H1 (cell line): ENCODE results near the gene POGZ. TPM values are rescaled to one million over a fixed set of nuclear protein-coding genes. Genes with fewer than 3 reads are reported as not detected.

Experiments
- CTCF ChIA-PET: fragments of 300-600 bp; sonication (Branson Sonifier 250); formaldehyde crosslinking; loops from one replicate; lab custom pipeline; 2021; ENCODE audit not compliant: partially characterized antibody; lab: Charles Lee
- POLR2A ChIA-PET: fragments of 300-600 bp; sonication (Branson Sonifier 250); formaldehyde crosslinking; loops from one replicate; lab custom pipeline; 2021; ENCODE audit warnings: inconsistent platforms; ENCODE audit not compliant: partially characterized antibody; lab: Charles Lee
- DNase-seq, 2 experiments: peaks; one replicate each; pipeline versions ENCODE4 v3.0.0 to v3.0.0-alpha.2; 2010 to 2022; ENCODE audit warnings: low spot score in 2 of 2, low read depth in 1 of 2, mixed read lengths in 1 of 2
- FAIRE-seq: peaks from 2 replicates; lab custom pipeline; 2011; peaks lifted over from hg19 to GRCh38; lab: Jason Lieb, UNC
- H2AFZ ChIP-seq: 2 replicates; pipeline ENCODE4 v1.8.1; 2012; ENCODE audit warnings: low read length, inconsistent platforms
- H2AK5ac ChIP-seq: 2 replicates; pipeline ENCODE4 v1.6.1; 2013; ENCODE audit warnings: low read depth, low read length
- H2BK120ac ChIP-seq: replicated peaks from 2 replicates; pipeline ENCODE3; 2013; ENCODE audit warnings: low read depth, low read length, inconsistent platforms
- H2BK12ac ChIP-seq: 2 replicates; pipeline ENCODE4 v1.6.1; 2013; ENCODE audit warnings: low read depth, low read length
- H2BK15ac ChIP-seq: 2 replicates; pipeline ENCODE4 v1.6.1; 2013; ENCODE audit warnings: low read length
- H2BK20ac ChIP-seq: 2 replicates; pipeline ENCODE4 v1.6.1; 2013; ENCODE audit warnings: low read length
- H2BK5ac ChIP-seq: 2 replicates; pipeline ENCODE4 v1.6.1; 2013; ENCODE audit warnings: low read depth, low read length
- H3K14ac ChIP-seq: 2 replicates; pipeline ENCODE4 v1.6.1; 2013; ENCODE audit warnings: inconsistent platforms; ENCODE audit not compliant: insufficient read length
- H3K18ac ChIP-seq: 2 replicates; pipeline ENCODE4 v1.6.1; 2013; ENCODE audit warnings: low read length; ENCODE audit errors: extremely low read depth
- H3K23ac ChIP-seq: 2 replicates; pipeline ENCODE4 v1.6.1; 2013; ENCODE audit warnings: inconsistent platforms; ENCODE audit not compliant: insufficient read length
- H3K23me2 ChIP-seq: 2 replicates; pipeline ENCODE4 v1.6.1; 2013; ENCODE audit warnings: low read depth, low read length
- H3K27ac ChIP-seq: 2 replicates; pipeline ENCODE4 v1.6.1; 2011; ENCODE audit warnings: low read depth, low read length, inconsistent platforms
- H3K27me3 ChIP-seq, 4 experiments: replicated peaks in 1 of 4; 1 replicate in 1 of 4; 2 replicates in 3 of 4; pipeline versions ENCODE4 v1.6.1 to v1.8.1; 2011 to 2013; ENCODE audit warnings: low read length in 3 of 4, mild to moderate bottlenecking in 3 of 4, inconsistent platforms in 2 of 4, mixed read lengths in 2 of 4, moderate library complexity in 1 of 4; ENCODE audit not compliant: control insufficient read depth in 3 of 4, insufficient read depth in 3 of 4; ENCODE audit errors: extremely low read depth in 1 of 4
- H3K36me3 ChIP-seq, 4 experiments: 2 replicates each; pipeline versions ENCODE4 v1.6.1 to v1.8.1; 2011 to 2013; ENCODE audit warnings: mild to moderate bottlenecking in 4 of 4, low read length in 3 of 4, moderate library complexity in 2 of 4, control low read depth in 1 of 4, inconsistent platforms in 1 of 4; ENCODE audit not compliant: insufficient read depth in 4 of 4, control insufficient read depth in 2 of 4
- H3K4ac ChIP-seq: replicated peaks from 2 replicates; pipeline ENCODE3; 2013; ENCODE audit warnings: low read length, low read depth, mixed read lengths, inconsistent platforms; ENCODE audit not compliant: insufficient read length
- H3K4me1 ChIP-seq, 4 experiments: replicated peaks in 1 of 4; 1 replicate in 1 of 4; 2 replicates in 3 of 4; pipeline versions ENCODE4 v1.6.1 to v1.8.1; 2011 to 2013; ENCODE audit warnings: low read length in 3 of 4, inconsistent platforms in 2 of 4, mixed read lengths in 1 of 4; ENCODE audit not compliant: insufficient read depth in 4 of 4, control insufficient read depth in 3 of 4
- H3K4me2 ChIP-seq, 2 experiments: 2 replicates each; pipeline versions ENCODE4 v1.6.1 to v1.8.1; 2011 to 2013; ENCODE audit warnings: low read depth in 2 of 2, low read length in 2 of 2, control low read depth in 1 of 2, inconsistent platforms in 1 of 2, mild to moderate bottlenecking in 1 of 2; ENCODE audit not compliant: insufficient read depth in 1 of 2
- H3K4me3 ChIP-seq, 4 experiments: fragments of 200-600, 300-600 bp in 1 of 4; sonication (generic), shearing (Covaris generic), sonication (Bioruptor Twin) in 1 of 4; 2 replicates each; pipeline versions ENCODE4 v1.5.1 to v1.8.1; 2011 to 2016; ENCODE audit warnings: low read length in 4 of 4, low read depth in 3 of 4, control low read depth in 2 of 4, inconsistent platforms in 2 of 4, mild to moderate bottlenecking in 2 of 4, mixed read lengths in 1 of 4, moderate library complexity in 1 of 4; ENCODE audit not compliant: insufficient read depth in 2 of 4; ENCODE audit errors: extremely low read depth in 1 of 4
- H3K56ac ChIP-seq: replicated peaks from 2 replicates; pipeline ENCODE3; 2013; ENCODE audit warnings: low read depth, mild to moderate bottlenecking, mixed read lengths, low read length, inconsistent platforms; ENCODE audit not compliant: insufficient read length
- H3K79me1 ChIP-seq: 2 replicates; pipeline ENCODE4 v1.6.1; 2013; ENCODE audit warnings: low read depth, low read length, control low read depth
- H3K79me2 ChIP-seq, 2 experiments: 2 replicates each; pipeline versions ENCODE4 v1.6.1 to v1.8.1; 2012 to 2013; ENCODE audit warnings: low read length in 2 of 2, mild to moderate bottlenecking in 2 of 2, inconsistent platforms in 1 of 2; ENCODE audit not compliant: insufficient read depth in 2 of 2, control insufficient read depth in 1 of 2
- H3K9ac ChIP-seq, 4 experiments: replicated peaks in 1 of 4; 1 replicate in 1 of 4; 2 replicates in 3 of 4; pipeline versions ENCODE4 v1.6.1 to v1.8.1; 2011 to 2013; ENCODE audit warnings: low read depth in 3 of 4, low read length in 3 of 4, control low read depth in 2 of 4, mild to moderate bottlenecking in 2 of 4, moderate library complexity in 2 of 4, inconsistent platforms in 1 of 4; ENCODE audit errors: extremely low read depth in 1 of 4
- H3K9me3 ChIP-seq, 2 experiments: 2 replicates each; pipeline versions ENCODE4 v1.6.1 to v1.8.1; 2012 to 2013; ENCODE audit warnings: mild to moderate bottlenecking in 2 of 2, moderate library complexity in 2 of 2, control low read depth in 1 of 2, inconsistent platforms in 1 of 2, low read depth in 1 of 2, low read length in 1 of 2, mixed read lengths in 1 of 2; ENCODE audit not compliant: insufficient read depth in 2 of 2
- H4K20me1 ChIP-seq, 2 experiments: replicated peaks in 1 of 2; 2 replicates each; pipeline versions ENCODE3 to v1.8.1; 2011 to 2013; ENCODE audit warnings: inconsistent platforms in 2 of 2, low read length in 2 of 2, mild to moderate bottlenecking in 1 of 2; ENCODE audit not compliant: insufficient read depth in 2 of 2, control insufficient read depth in 1 of 2
- H4K5ac ChIP-seq: 2 replicates; pipeline ENCODE4 v1.6.1; 2013; ENCODE audit warnings: low read length, low read depth, mixed read lengths, inconsistent platforms; ENCODE audit not compliant: insufficient read length
- H4K8ac ChIP-seq: 2 replicates; pipeline ENCODE4 v1.8.0; 2013; ENCODE audit warnings: mild to moderate bottlenecking, moderate library complexity, low read length, inconsistent platforms; ENCODE audit not compliant: insufficient read depth; ENCODE audit errors: extremely low read depth
- H4K91ac ChIP-seq: replicated peaks from 2 replicates; pipeline ENCODE3; 2013; ENCODE audit warnings: low read length, mixed read lengths, inconsistent platforms; ENCODE audit not compliant: insufficient read length
- CREB1 ChIP-seq: IDR thresholded peaks from 2 replicates; pipeline ENCODE4 v1.6.1; 2012; ENCODE audit warnings: inconsistent platforms
- EP300 ChIP-seq, 2 experiments: IDR thresholded peaks; 1 replicate in 1 of 2; 2 replicates in 1 of 2; pipeline ENCODE4 v1.6.1; 2011 to 2012; ENCODE audit warnings: low read depth in 2 of 2, low read length in 2 of 2, mild to moderate bottlenecking in 2 of 2, borderline replicate concordance in 1 of 2, inconsistent platforms in 1 of 2, moderate library complexity in 1 of 2
- HDAC6 ChIP-seq: IDR thresholded peaks from one replicate; pipeline ENCODE4 v1.7.1; 2012; ENCODE audit warnings: low read depth, mild to moderate bottlenecking, inconsistent platforms, low read length, moderate library complexity
- MAX ChIP-seq: IDR thresholded peaks from 2 replicates; pipeline ENCODE4 v1.6.1; 2012; ENCODE audit warnings: inconsistent platforms
- RXRA ChIP-seq: IDR thresholded peaks from 2 replicates; pipeline ENCODE4 v1.6.1; 2011; ENCODE audit warnings: low read depth, mild to moderate bottlenecking, low read length, moderate library complexity; ENCODE audit not compliant: insufficient read depth
- SAP30 ChIP-seq: fragments of 300-600 bp; sonication (generic); IDR thresholded peaks from 2 replicates; pipeline ENCODE4 v1.7.1; 2012; ENCODE audit warnings: low read length, moderate library complexity, mild to moderate bottlenecking, inconsistent platforms; ENCODE audit not compliant: insufficient read depth, insufficient replicate concordance
- SRF ChIP-seq: IDR thresholded peaks from 2 replicates; pipeline ENCODE4 v1.6.1; 2011; ENCODE audit warnings: mild to moderate bottlenecking, low read depth, low read length, moderate library complexity
- TAF7 ChIP-seq: optimal IDR thresholded peaks from 2 replicates; pipeline ENCODE3; 2011; ENCODE audit warnings: low read depth, mild to moderate bottlenecking, inconsistent platforms, low read length, moderate library complexity, borderline replicate concordance
- TBP ChIP-seq: IDR thresholded peaks from 2 replicates; pipeline ENCODE4 v1.6.1; 2011; ENCODE audit warnings: low read depth, low read length, improper control_type of control experiment
- TCF12 ChIP-seq: IDR thresholded peaks from 2 replicates; pipeline ENCODE4 v1.6.1; 2011; ENCODE audit warnings: low read depth, mild to moderate bottlenecking, low read length
- polyA plus RNA-seq, 7 experiments: library from polyadenylated mRNA; depleted of rRNA in 3 of 7; stranded (reverse) in 5 of 7; unstranded in 2 of 7; fragments of >200 nt in 5 of 7; fragments of 200-250 nt in 2 of 7; gene quantifications; 1 replicate in 5 of 7; 2 replicates in 1 of 7; 4 replicates in 1 of 7; pipeline versions ENCODE4 v1.2.1 to v1.2.3, GENCODE V29; 2011 to 2013; ENCODE audit warnings: missing spikeins in 2 of 7, mixed read lengths in 2 of 7
- total RNA-seq: library from RNA; stranded (reverse); fragmentation: NEBNext Ultra II Directional; extraction: Animal tissue kit (Norgen Biotek cat#: 25700); gene quantifications from 2 replicates; pipeline ENCODE4 v1.2.1, GENCODE V29; 2021

The POGZ gene
- total and polyA plus RNA-seq, 2 of the 8 experiments (the other 6 are each of a cell fraction or from before 2014, with no cell fraction given), result 66.4 to 105 TPM

GRCh38 chr1:151361883-151362282 is 97.4 kb downstream of the POGZ start:
- CTCF ChIA-PET, result no interaction called here
- Histone ChIP-seq H2BK5ac (no peak overlapping the region), H4K91ac (no peak overlapping the region), H4K5ac (no peak overlapping the region), H3K23me2 (no peaks in the 10 kb centered on the region), H2BK120ac (no peak overlapping the region), H3K79me1 (no peaks in the 10 kb centered on the region), H3K27ac (no peak overlapping the region), H3K27me3 (no peaks in the 10 kb centered on the region), H3K14ac (no peak overlapping the region), H3K56ac (no peak overlapping the region), H3K4ac (no peak overlapping the region), H2BK20ac (no peak overlapping the region), H4K8ac (no peak overlapping the region), H2AK5ac (no peak overlapping the region), H3K18ac (no peak overlapping the region), H2BK12ac (no peak overlapping the region), H2BK15ac (no peak overlapping the region), H3K79me2 (no peaks in the 10 kb centered on the region), H3K4me1 (no peaks in the 10 kb centered on the region), H3K4me3 (no peak overlapping the region), H3K4me2 (no peak overlapping the region), H3K9me3 (peaks cover 10 to 15% of the 10 kb centered on the region in 2 experiments), H3K9ac (no peak overlapping the region), H3K23ac (no peak overlapping the region), H2AFZ (no peak overlapping the region), H3K36me3 (peaks cover 0 to 9% (median 0%) of the 10 kb centered on the region in 4 experiments; a peak in 2 of 8 replicates), H4K20me1 (no peaks in the 10 kb centered on the region)
- POLR2A ChIA-PET, result interaction anchor here (1.2 to 1.4 kb wide), 2 partner anchors 9 to 25 kb away, joined by 3 to 4 read pairs; no protein-coding TSS in a partner anchor
- DNase-seq (no peak), FAIRE-seq (no peak)
- no peak for TF ChIP-seq EP300 (IDR thresholded peaks at IDR 0.05; ENCODE audit: borderline replicate concordance in 1 of 2, low read depth in 2 of 2, low read length in 2 of 2)
- TF ChIP-seq RXRA, result no peak
- no peak for TF ChIP-seq HDAC6
- TF ChIP-seq SAP30, result no peak
- TF ChIP-seq TAF7, result no peak
- no peak for TF ChIP-seq TCF12
- TF ChIP-seq CREB1, result no peak
- TF ChIP-seq TBP, result no peak
- no peak for TF ChIP-seq SRF
- TF ChIP-seq MAX, result no peak
